Naive thymus-derived CD4-positive, alpha-beta T cell (primary cell): ENCODE data around the gene BAIAP3. TPM values are rescaled to one million over a fixed set of nuclear protein-coding genes. Genes with fewer than 3 reads are reported as not detected.

Source experiments
- ATAC-seq: fragments of 150-1000 bp; cut with Tn5 transposase; 2 replicates; pipeline ENCODE4 v1.10.0; 2021; ENCODE audit warnings: mild to moderate bottlenecking, moderate library complexity
- CTCF ChIA-PET: fragments of 350-600 bp; sonication (Branson Sonifier 250); formaldehyde crosslinking; loops from one replicate; lab custom pipeline; 2021; ENCODE audit warnings: antibody characterized with exemption; lab: Charles Lee
- POLR2A ChIA-PET: fragments of 350-600 bp; sonication (Branson Sonifier 250); formaldehyde crosslinking; loops from one replicate; lab custom pipeline; 2021; ENCODE audit warnings: antibody characterized with exemption, inconsistent platforms; lab: Charles Lee
- DNase-seq, 9 donors: peaks; one replicate each; pipeline versions ENCODE4 v3.0.0 to v3.0.0-alpha.2; 2020 to 2022; ENCODE audit warnings: mixed read lengths in 1 of 9
- H3K27ac ChIP-seq: one replicate; pipeline ENCODE4 v1.7.0; 2013; ENCODE audit warnings: mild to moderate bottlenecking, low read depth, low read length, moderate library complexity
- H3K27me3 ChIP-seq, 2 donors: one replicate each; pipeline ENCODE4 v1.7.0; 2013; ENCODE audit warnings: low read length in 2 of 2, mild to moderate bottlenecking in 2 of 2, moderate library complexity in 2 of 2; ENCODE audit not compliant: control insufficient read depth in 2 of 2, insufficient read depth in 2 of 2
- H3K36me3 ChIP-seq, 3 experiments: 1 replicate in 2 of 3; 2 replicates in 1 of 3; pipeline ENCODE4 v1.7.0; 2013; ENCODE audit warnings: low read length in 3 of 3, mild to moderate bottlenecking in 3 of 3, moderate library complexity in 1 of 3; ENCODE audit not compliant: insufficient read depth in 3 of 3, control insufficient read depth in 2 of 3
- H3K4me1 ChIP-seq, 2 donors: one replicate each; pipeline ENCODE4 v1.7.0; 2013; ENCODE audit warnings: low read length in 2 of 2, mild to moderate bottlenecking in 2 of 2, moderate library complexity in 1 of 2; ENCODE audit not compliant: control insufficient read depth in 2 of 2, insufficient read depth in 2 of 2
- H3K4me3 ChIP-seq: 2 replicates; pipeline ENCODE4 v1.7.0; 2013; ENCODE audit warnings: mild to moderate bottlenecking, low read length
- H3K9me3 ChIP-seq, 3 experiments: 1 replicate in 2 of 3; 2 replicates in 1 of 3; pipeline ENCODE4 v1.7.0; 2013; ENCODE audit warnings: low read length in 3 of 3; ENCODE audit not compliant: control insufficient read depth in 2 of 3
- H3K27ac Mint-ChIP-seq, 9 donors: one replicate each; pipeline ENCODE4 v1.8.0; 2020 to 2022; ENCODE audit warnings: mixed read lengths in 9 of 9, mild to moderate bottlenecking in 8 of 9, moderate library complexity in 5 of 9, inconsistent platforms in 2 of 9
- H3K27me3 Mint-ChIP-seq, 5 donors: one replicate each; pipeline ENCODE4 v1.8.0; 2021 to 2022; ENCODE audit warnings: mixed read lengths in 5 of 5, mild to moderate bottlenecking in 1 of 5
- H3K36me3 Mint-ChIP-seq, 5 donors: one replicate each; pipeline ENCODE4 v1.8.0; 2020 to 2022; ENCODE audit warnings: mixed read lengths in 5 of 5, mild to moderate bottlenecking in 3 of 5, inconsistent platforms in 1 of 5
- H3K4me1 Mint-ChIP-seq, 7 donors: one replicate each; pipeline ENCODE4 v1.8.0; 2020 to 2022; ENCODE audit warnings: mixed read lengths in 7 of 7, mild to moderate bottlenecking in 3 of 7, inconsistent platforms in 1 of 7
- H3K4me3 Mint-ChIP-seq, 10 donors: one replicate each; pipeline ENCODE4 v1.8.0; 2020 to 2022; ENCODE audit warnings: mild to moderate bottlenecking in 10 of 10, mixed read lengths in 10 of 10, moderate library complexity in 6 of 10, inconsistent platforms in 2 of 10
- H3K9me3 Mint-ChIP-seq, 11 donors: one replicate each; pipeline ENCODE4 v1.8.0; 2020 to 2022; ENCODE audit warnings: mixed read lengths in 11 of 11, mild to moderate bottlenecking in 4 of 11, inconsistent platforms in 1 of 11, moderate library complexity in 1 of 11
- intact Hi-C, 2 donors: fragments of 100-400 bp; cut with micrococcal nuclease; formaldehyde crosslinking; loops; one replicate each; pipeline ENCODE4 v1.15.1; 2023
- polyA plus RNA-seq, 2 donors: library from polyadenylated mRNA; unstranded; fragments of 300-500 nt; fragmentation: Illumina TruSeq; gene quantifications; one replicate each; pipeline ENCODE4 v1.2.3, GENCODE V29; 2021
- total RNA-seq, 6 experiments: library from RNA in 5 of 6; stranded (reverse) in 5 of 6; gene quantifications; 1 replicate in 5 of 6; 2 replicates in 1 of 6; pipeline ENCODE4 v1.2.3 and lab custom pipeline; 2021 to 2026

BAIAP3 gene
- total and polyA plus RNA-seq, 7 experiments from 2014 or later = 0.20 to 7.5 (median 1.1) TPM

DNA sequence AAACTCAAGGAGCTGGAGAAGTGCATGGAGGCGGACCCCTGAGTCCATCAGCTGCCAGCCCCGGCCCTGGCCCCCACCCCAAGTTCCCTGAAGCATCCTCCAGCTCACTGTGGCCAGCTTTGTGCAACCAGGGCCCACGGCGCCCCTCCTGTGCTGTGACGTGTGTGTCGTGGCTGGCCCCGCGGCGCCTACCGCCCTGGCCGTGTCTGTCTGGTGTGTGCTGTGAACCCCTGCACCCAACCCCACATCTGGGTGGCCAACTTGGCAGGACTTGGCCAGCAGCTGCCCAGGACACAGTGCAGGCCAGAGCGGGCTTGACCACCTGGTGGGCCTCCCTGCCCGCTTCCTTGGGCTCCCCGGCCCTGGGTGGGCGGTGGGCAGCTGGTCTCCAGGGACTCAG is 15.0 kb downstream of the BAIAP3 start:
- ChIA-PET CTCF (no interaction called here), POLR2A (interaction anchor here (1.1 kb wide), 1 partner anchor 17 kb away, joined by 3 read pairs; no protein-coding TSS in a partner anchor)
- H3K4me1 ChIP-seq = peaks cover 13 to 17% of the 10 kb centered on the region in 2 donors
- H3K9me3 Mint-ChIP-seq = peaks cover 0 to 12% (median 0%) of the 10 kb centered on the region in 11 donors
- peaks cover 0 to 5% (median 0%) of the 10 kb centered on the region in 5 donors for H3K27me3 Mint-ChIP-seq
- no peaks in the 10 kb centered on the region for H3K9me3 ChIP-seq
- H3K4me3 ChIP-seq = no peak overlapping the region
- no peak overlapping the region for H3K27ac Mint-ChIP-seq
- H3K27me3 ChIP-seq = no peaks in the 10 kb centered on the region
- peaks cover 0 to 31% (median 0%) of the 10 kb centered on the region in 3 experiments for H3K36me3 ChIP-seq
- no peak overlapping the region for H3K4me3 Mint-ChIP-seq
- intact Hi-C loops = loop anchor here in 1 of 2 donors (10.0 kb wide), 1 partner anchor 426 kb away; the partner anchor contains the start of genes EME2, MRPS34 and NME3
- H3K4me1 Mint-ChIP-seq = peaks cover 18 to 27% (median 22%) of the 10 kb centered on the region in 7 donors
- DNase-seq = no peak
- H3K27ac ChIP-seq = no peak overlapping the region
- no peak for ATAC-seq
- peaks cover 0 to 2% (median 0%) of the 10 kb centered on the region in 5 donors for H3K36me3 Mint-ChIP-seq

DNA sequence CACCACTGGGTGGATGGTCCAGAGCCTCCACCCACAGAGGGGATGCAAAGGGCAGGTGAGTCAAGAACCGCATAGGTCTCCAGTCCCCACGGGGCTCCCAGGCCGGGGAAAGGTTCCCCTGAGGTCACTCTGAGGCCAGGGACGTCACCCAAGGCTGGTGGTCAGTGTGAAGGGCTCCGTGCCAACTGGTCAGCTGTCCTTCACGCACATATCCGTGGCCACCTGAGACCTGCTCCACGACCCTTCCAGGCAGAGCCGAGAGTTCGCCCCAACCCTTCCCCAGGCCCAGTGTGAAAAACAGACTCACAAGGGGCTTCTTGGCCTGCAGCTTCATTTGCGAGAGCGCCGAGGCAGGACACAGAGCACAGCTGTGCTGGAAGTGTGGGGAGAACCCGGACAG is 15.5 kb downstream of the BAIAP3 start:
- peaks cover 13 to 20% of the 10 kb centered on the region in 2 donors for H3K4me1 ChIP-seq
- Mint-ChIP-seq H3K9me3 (peaks cover 0 to 16% (median 0%) of the 10 kb centered on the region in 11 donors), H3K4me1 (peaks cover 23 to 32% (median 25%) of the 10 kb centered on the region in 7 donors), H3K36me3 (peaks cover 0 to 2% (median 0%) of the 10 kb centered on the region in 5 donors), H3K27me3 (peaks cover 0 to 5% (median 0%) of the 10 kb centered on the region in 5 donors), H3K4me3 (peak overlapping the region in 1 of 10 donors; percentile 29), H3K27ac (no peak overlapping the region)
- ATAC-seq (no peak), DNase-seq (no peak)
- CTCF ChIA-PET = interaction anchor here (0.6 kb wide), 1 partner anchor 608 kb away, joined by 3 read pairs; the partner anchor contains the start of gene CIAO3
- no peak overlapping the region for H3K4me3 ChIP-seq
- no peaks in the 10 kb centered on the region for H3K9me3 ChIP-seq
- H3K36me3 ChIP-seq = peaks cover 0 to 31% (median 0%) of the 10 kb centered on the region in 3 experiments
- H3K27ac ChIP-seq = no peak overlapping the region
- intact Hi-C loops = loop anchor here in 1 of 2 donors (10.0 kb wide), 1 partner anchor 426 kb away; the partner anchor contains the start of genes EME2, MRPS34 and NME3
- H3K27me3 ChIP-seq = no peaks in the 10 kb centered on the region
- POLR2A ChIA-PET = interaction anchor here (1.1 kb wide), 1 partner anchor 17 kb away, joined by 3 read pairs; no protein-coding TSS in a partner anchor

DNA sequence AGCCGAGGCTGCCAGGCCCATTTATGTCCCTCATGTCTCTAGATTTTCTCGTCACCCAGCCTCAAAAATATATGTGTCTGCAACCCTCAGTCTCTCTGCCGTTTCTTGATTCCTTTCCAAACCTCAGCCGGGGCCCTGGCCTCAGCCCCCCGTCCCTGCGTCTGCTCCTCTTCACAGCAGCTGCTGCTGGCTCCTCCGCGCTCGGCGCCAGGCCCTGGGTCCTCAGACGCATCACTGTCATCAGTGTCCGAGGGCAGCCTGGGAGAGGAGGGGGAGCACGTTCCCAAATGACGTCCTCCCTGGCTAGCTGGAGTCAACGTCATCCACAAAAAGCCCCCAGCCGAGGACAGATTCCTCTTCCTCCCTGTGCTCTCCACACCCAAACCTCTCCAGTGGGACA is 15.9 kb downstream of the BAIAP3 start:
- Histone ChIP-seq H3K27me3 (no peaks in the 10 kb centered on the region), H3K27ac (no peak overlapping the region), H3K4me1 (peaks cover 13 to 21% of the 10 kb centered on the region in 2 donors), H3K36me3 (peaks cover 0 to 31% (median 0%) of the 10 kb centered on the region in 3 experiments), H3K9me3 (no peaks in the 10 kb centered on the region), H3K4me3 (no peak overlapping the region)
- Mint-ChIP-seq H3K4me3 (peak overlapping the region in 3 of 10 donors; percentile 4 to 88 (median 29)), H3K27me3 (peaks cover 0 to 5% (median 0%) of the 10 kb centered on the region in 5 donors), H3K9me3 (peaks cover 0 to 16% (median 0%) of the 10 kb centered on the region in 11 donors), H3K4me1 (peaks cover 23 to 36% (median 27%) of the 10 kb centered on the region in 7 donors), H3K27ac (no peak overlapping the region), H3K36me3 (peaks cover 0 to 2% (median 0%) of the 10 kb centered on the region in 5 donors)
- ATAC-seq (no peak), DNase-seq (no peak)
- CTCF ChIA-PET = interaction anchor here (0.6 kb wide), 1 partner anchor 608 kb away, joined by 3 read pairs; the partner anchor contains the start of gene CIAO3
- intact Hi-C loops = loop anchor here in 1 of 2 donors (10.0 kb wide), 1 partner anchor 425 kb away; the partner anchor contains the start of genes EME2, MRPS34 and NME3
- POLR2A ChIA-PET = no interaction called here

DNA sequence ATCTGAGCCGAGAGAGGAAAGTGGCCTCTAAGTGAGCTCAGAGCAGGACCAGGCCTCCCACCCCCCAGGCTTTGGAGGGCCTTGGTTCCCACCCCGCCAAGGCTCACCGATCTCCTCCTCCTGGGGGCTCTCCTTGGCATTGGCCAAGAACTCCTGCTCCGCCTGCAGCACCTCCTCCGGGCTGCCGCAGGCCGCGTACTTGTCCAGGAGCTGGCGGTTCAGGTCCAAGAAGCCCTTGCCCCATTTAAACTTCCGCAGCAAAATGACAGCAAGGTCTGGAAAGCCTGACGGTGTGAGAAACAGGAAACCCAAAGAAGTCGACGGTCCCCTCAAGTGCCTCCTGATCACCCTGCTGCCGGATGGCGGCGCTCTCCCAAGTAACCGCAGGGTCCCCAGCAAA is 16.5 kb downstream of the BAIAP3 start:
- intact Hi-C loops = loop anchor here in 1 of 2 donors (2.0 to 10.0 kb wide), 4 partner anchors 41 to 823 kb away; partner anchors contain the start of genes CAPN15, EME2, MRPS34 and NME3
- Histone ChIP-seq H3K9me3 (no peaks in the 10 kb centered on the region), H3K27ac (no peak overlapping the region), H3K4me1 (peaks cover 13 to 21% of the 10 kb centered on the region in 2 donors), H3K4me3 (no peak overlapping the region), H3K36me3 (peaks cover 0 to 31% (median 0%) of the 10 kb centered on the region in 3 experiments), H3K27me3 (no peaks in the 10 kb centered on the region)
- Mint-ChIP-seq H3K4me1 (peaks cover 24 to 41% (median 28%) of the 10 kb centered on the region in 7 donors), H3K4me3 (peak overlapping the region; percentile 38 to 88 (median 80)), H3K27me3 (peaks cover 0 to 5% (median 0%) of the 10 kb centered on the region in 5 donors), H3K36me3 (peaks cover 0 to 2% (median 0%) of the 10 kb centered on the region in 5 donors), H3K9me3 (peaks cover 0 to 16% (median 0%) of the 10 kb centered on the region in 11 donors), H3K27ac (peak overlapping the region in 5 of 9 donors; percentile 14 to 66 (median 62))
- ATAC-seq = no peak
- CTCF ChIA-PET = no interaction called here
- DNase-seq = no peak
- POLR2A ChIA-PET = interaction anchor here (1.7 kb wide), 1 partner anchor 41 kb away, joined by 5 read pairs; the partner anchor contains the start of gene UBE2I

DNA sequence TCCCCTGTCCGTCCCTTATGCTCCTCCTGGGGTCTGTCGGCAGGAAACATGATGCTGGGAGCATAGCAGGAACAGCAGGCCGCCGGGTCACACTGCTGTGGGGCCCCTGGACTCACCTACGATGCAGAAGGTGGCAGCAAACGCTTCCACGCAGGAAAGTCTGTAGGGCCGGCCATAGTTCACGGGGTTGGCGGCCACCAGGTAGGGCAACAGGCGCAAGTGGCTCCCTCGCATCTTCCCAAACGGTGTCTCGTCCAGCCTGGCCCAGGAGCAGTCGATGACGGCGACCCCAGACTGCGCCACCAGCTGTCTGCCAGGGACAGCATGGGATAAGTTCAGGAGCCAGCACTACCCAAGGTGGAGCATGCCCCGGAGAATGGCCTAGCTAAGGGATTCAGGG is 17.2 kb downstream of the BAIAP3 start:
- intact Hi-C loops = loop anchor here (1.0 to 5.0 kb wide), 6 partner anchors 7 to 823 kb away; partner anchors contain the start of genes UBE2I (in 2 of the 2), CAPN15 (in 1 of the 2) and UQCC4 (in 1 of the 2)
- H3K27ac ChIP-seq = peak overlapping the region; percentile 81
- peaks cover 0 to 31% (median 0%) of the 10 kb centered on the region in 3 experiments for H3K36me3 ChIP-seq
- peaks cover 0 to 18% (median 0%) of the 10 kb centered on the region in 11 donors for H3K9me3 Mint-ChIP-seq
- CTCF ChIA-PET = no interaction called here
- H3K4me1 Mint-ChIP-seq = peaks cover 28 to 45% (median 34%) of the 10 kb centered on the region in 7 donors
- peaks cover 0 to 5% (median 0%) of the 10 kb centered on the region in 5 donors for H3K27me3 Mint-ChIP-seq
- H3K9me3 ChIP-seq = no peaks in the 10 kb centered on the region
- H3K4me3 Mint-ChIP-seq = peak overlapping the region; percentile 71 to 88 (median 81)
- no peaks in the 10 kb centered on the region for H3K27me3 ChIP-seq
- no peak for ATAC-seq
- H3K36me3 Mint-ChIP-seq = peaks cover 0 to 2% (median 0%) of the 10 kb centered on the region in 5 donors
- peak overlapping the region; percentile 71 for H3K4me3 ChIP-seq
- H3K27ac Mint-ChIP-seq = peak overlapping the region in 7 of 9 donors; percentile 24 to 90 (median 62)
- H3K4me1 ChIP-seq = peaks cover 13 to 21% of the 10 kb centered on the region in 2 donors
- POLR2A ChIA-PET = interaction anchor here (0.5 to 1.7 kb wide), 4 partner anchors 9 to 352 kb away, joined by 3 to 6 read pairs (median 4); partner anchors contain the start of gene UBE2I
- DNase-seq = no peak

DNA sequence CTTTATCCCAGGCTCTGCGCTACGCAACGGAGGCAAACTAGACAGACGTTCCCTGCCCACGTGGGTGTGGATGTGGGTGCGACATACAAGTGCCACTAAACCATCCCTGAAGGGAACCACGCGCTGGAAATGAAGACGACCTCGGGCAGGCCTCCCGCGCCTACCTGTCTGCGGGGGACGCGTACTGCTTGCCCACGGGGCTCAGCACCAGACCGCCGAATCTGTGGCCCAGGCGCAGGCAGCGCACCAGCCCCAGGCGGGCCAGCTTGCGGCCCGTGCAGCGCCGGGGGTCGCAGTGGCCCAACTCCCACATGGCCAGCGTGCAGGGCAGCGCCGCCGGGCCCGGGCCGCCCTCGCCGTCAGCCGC is 17.8 kb downstream of the BAIAP3 start:
- H3K9me3 Mint-ChIP-seq = peaks cover 0 to 18% (median 0%) of the 10 kb centered on the region in 11 donors
- H3K27ac Mint-ChIP-seq = peak overlapping the region in 8 of 9 donors; percentile 24 to 90 (median 66)
- ChIA-PET CTCF (no interaction called here), POLR2A (interaction anchor here (0.7 to 1.7 kb wide), 4 partner anchors 10 to 858 kb away, joined by 3 to 6 read pairs (median 4); partner anchors contain the start of gene UBE2I)
- Histone ChIP-seq H3K9me3 (no peaks in the 10 kb centered on the region), H3K27me3 (no peaks in the 10 kb centered on the region), H3K36me3 (peaks cover 0 to 31% (median 0%) of the 10 kb centered on the region in 3 experiments), H3K27ac (peak overlapping the region; percentile 81), H3K4me3 (peak overlapping the region; percentile 71), H3K4me1 (peaks cover 13 to 21% of the 10 kb centered on the region in 2 donors)
- peaks cover 28 to 45% (median 34%) of the 10 kb centered on the region in 7 donors for H3K4me1 Mint-ChIP-seq
- H3K4me3 Mint-ChIP-seq = peak overlapping the region; percentile 71 to 88 (median 81)
- H3K36me3 Mint-ChIP-seq = peaks cover 0 to 2% (median 0%) of the 10 kb centered on the region in 5 donors
- no peak for ATAC-seq
- peaks cover 0 to 5% (median 0%) of the 10 kb centered on the region in 5 donors for H3K27me3 Mint-ChIP-seq
- intact Hi-C loops = loop anchor here (1.0 to 5.0 kb wide), 6 partner anchors 8 to 824 kb away; partner anchors contain the start of genes UBE2I (in 2 of the 2), CAPN15 (in 1 of the 2) and UQCC4 (in 1 of the 2)
- no peak for DNase-seq
